Measurements from ENCODE around the gene TMLHE.
"Not testable (repeated sequence)": the region's sequence is repeated elsewhere in the genome, so short reads cannot be mapped to it uniquely, and the experiment has no call there.

TMLHE gene

DNA sequence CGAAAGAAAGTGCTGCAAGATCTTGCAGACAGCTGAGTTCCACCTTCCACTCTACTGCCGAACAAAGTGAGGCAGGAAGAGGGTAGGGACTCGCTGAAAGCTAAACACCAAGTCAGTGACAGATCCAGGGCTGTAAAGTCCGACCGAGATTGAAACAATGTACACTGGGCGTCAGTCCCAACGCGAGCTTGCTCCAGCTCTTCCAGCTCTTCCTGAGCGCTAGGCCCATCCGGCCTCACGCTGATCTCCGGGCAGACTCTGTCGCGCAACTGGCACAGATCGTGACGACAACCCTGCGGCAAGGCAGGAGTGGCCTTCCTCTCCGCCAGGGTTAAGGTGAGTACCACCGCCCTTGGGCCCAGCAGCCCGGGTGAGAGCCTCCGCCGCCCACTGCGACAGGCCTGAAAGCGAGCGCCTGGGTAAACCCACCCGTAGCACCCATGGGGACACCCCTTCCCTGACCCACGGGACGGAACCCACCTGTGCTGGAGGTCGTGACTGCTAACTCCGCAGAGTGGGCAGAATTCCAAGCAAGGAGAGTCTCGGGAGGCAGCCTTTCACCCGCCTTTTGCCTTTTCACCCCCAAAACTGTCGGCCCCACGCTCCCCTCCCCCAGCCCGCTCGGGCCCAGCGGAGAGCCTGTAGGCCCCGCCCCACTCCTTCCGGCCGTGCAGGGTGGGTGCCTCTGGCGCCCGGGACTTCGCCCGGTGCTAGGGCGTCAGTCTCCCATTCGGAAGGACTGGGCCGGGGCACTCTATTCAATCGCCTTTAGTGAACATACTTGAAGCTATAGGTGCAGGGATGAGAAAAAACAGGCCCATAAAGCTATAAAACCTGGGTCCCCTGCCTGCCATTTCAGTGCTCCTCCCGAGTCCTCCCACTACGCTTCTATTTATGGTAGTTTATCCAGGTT is at the start of gene TMLHE, which contains the start of gene SPRY3:
Gene TMLHE (minus strand): TSS at position 641 of the 913 bp plus-strand sequence. CDS start 67,676 bp downstream, outside the sequence.
Gene SPRY3 (plus strand): TSS at position 275 of the 913 bp plus-strand sequence.
- peak; percentile 2 for DNase-seq

DNA sequence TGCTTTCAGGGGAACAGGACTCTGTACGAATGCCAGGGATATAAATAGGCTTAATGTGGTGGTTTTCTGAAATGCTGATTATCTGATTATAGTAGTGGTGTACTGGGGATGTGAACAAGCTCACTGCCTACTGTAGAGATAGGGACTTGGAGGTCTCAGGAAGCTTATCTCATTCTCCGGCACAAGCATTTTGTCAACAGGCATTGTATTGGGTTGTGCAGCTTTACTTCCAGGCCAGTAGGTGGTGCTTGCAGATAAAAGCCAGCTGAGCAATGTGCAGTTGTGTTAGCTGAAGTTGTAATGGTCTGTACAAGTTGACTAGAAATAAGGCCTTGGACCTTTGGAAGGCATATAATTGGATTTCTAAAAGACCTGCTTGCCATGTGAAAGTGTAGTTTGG is 49.5 kb upstream of the TMLHE start:
- DNase-seq = no peak

DNA sequence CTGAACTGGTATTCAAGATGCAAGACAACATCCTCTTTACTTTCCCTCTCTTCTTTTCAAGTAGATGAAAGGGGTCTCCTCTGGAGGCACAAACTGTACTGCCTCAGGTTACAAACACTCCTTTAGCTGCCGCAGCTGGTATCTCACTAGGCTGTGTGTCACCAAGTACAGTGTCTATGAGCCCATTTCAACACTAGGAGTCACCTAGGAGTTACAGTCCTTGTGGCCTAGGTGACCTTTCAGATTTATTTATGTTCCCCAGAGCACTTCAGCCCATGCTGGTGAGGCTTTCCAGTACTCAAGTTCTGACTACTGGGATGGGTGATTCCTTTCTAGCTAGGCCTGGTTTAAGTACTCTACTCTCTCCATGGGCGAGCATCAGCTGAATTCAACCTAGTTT is 32.4 kb upstream of the TMLHE start:
- DNase-seq = no peak

- no peak for DNase-seq
These were observed 30.5 kb upstream of the TMLHE start for GRCh38 chrX:155643240-155643639.

- DNase-seq = not testable (repeated sequence)
These were observed 28.6 kb upstream of the TMLHE start for GRCh38 chrX:155641371-155641770.

DNA sequence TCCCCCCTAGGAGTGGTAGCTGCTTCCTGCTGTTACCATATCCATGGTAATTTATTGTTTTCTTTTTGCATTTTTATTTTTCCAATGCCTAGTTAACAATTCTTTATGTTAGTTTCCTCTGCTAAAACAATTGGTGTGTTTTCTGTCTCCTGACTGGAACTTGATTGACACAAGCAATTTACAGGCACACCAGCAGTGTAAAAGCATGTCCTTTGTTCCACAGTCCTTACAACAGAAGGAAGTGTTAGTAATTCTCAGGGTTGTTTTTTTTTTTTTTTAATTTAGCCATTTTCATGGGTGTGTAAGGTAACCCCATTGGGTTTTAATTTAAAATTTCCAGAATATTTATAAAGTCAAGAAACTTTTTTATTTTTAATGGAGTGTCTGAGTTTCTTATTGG is 25.0 kb upstream of the TMLHE start:
- DNase-seq = no peak

DNA sequence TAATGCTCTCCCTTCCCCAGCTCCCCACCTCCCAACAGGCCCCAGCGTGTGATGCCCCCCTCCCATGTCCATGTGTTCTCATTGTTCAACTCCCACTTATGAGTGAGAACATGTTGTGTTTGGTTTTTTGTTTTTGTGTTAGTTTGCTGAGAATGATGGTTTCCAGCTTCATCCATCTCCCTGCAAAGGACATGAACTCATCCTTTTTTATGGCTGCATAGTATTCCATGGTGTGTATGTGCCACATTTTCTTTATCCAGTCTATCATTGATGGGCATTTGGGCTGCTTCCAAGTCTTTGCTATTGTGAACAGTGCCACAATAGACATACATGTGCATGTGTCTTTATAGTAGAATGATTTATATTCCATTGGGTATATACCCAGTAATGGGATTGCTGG is 22.3 kb upstream of the TMLHE start:
- not testable (repeated sequence) for DNase-seq

GRCh38 chrX:155632431-155633100 is 19.8 kb upstream of the TMLHE start:
- DNase-seq = no peak

- not testable (repeated sequence) for DNase-seq
These were observed 7.4 kb upstream of the TMLHE start for GRCh38 chrX:155620110-155620509.

- no peak for DNase-seq
These were observed 3.2 kb upstream of the TMLHE start for GRCh38 chrX:155615938-155616337.

- no peak for DNase-seq
These were observed 1.3 kb upstream of the TMLHE start for GRCh38 chrX:155613927-155614559.

GRCh38 chrX:155611302-155611701 is 1.4 kb downstream of the TMLHE start:
- DNase-seq = no peak

- no peak for DNase-seq
These were observed 19.8 kb downstream of the TMLHE start for GRCh38 chrX:155592981-155593380.

DNA sequence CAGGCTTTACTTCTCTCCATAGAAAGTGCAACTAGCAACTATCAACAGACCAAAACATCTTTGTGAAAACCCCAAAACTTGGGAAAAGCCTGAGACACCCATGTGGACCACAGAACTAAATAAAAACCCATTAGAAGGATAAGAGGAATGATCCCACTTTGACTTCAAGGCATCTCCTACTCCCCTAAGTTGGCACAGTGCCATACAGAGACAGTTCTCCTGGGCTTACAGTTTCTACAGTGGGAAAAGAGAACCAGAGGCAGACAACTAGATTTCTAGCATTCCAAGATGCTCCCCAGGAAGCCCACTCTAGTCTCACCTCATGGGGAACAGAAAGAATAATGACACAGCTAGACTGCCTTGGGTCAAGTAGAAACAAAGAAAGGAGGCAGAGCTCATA is 20.4 kb downstream of the TMLHE start:
- no peak for DNase-seq

DNA sequence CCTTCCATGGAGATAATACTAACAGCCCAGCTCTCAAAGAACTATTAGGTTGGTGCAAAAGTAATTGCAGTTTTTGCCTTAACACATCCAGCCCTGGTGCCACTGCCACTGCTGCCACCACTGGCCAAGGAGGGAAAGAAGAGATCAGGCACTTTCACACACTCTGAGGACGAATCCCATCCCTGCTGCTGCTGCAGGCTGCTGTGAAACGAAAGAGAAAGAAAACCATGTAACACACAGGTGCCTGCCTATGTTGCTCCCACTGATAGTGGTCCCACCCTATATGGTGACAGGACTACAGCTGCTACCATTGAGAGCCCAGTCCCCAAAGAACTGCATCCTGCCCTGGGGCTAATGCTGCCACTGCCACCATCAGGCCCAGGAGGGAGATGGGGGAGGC is 35.1 kb downstream of the TMLHE start:
- DNase-seq = no peak

DNA sequence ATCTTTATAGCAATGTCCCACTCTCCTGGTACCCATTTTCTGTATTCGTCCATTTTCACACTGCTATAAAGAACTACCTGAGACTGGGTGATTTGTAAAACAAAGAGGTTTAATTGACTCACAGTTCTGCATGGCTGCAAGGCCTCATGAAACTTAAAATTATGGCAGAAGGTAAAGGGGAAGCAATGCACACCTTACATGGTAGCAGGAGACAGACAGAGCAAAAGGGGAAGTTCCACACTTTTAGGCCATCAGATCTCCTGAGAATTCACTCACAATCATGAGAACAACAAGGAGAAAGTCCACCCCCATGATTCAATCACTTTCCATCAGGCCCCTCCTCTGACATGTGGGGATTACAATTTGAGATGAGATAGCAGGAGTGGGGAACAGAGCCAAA is 49.7 kb downstream of the TMLHE start:
- DNase-seq = no peak

DNA sequence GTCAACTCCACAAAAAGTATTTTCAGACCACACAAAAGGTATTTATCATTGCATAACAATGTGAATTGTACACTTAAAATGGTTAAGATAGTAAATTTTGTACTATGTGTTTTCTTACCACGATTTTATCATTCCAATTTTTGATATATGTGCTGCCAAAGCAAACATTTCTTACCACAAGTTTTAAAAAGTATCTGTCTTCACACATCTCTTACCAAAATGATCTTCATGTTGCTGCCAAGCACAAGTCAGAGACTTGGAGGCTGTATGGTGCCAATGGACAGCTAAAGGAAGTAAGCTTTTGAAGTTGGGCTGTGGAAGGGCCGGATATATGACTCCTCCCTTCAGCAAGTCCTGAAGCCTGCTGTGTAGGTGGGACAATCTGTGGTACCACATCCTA is 67.9 kb downstream of the TMLHE start:
- DNase-seq = no peak

GRCh38 chrX:155535866-155536265 is 76.9 kb downstream of the TMLHE start:
- no peak for DNase-seq

GRCh38 chrX:155534800-155535199 is 78.0 kb downstream of the TMLHE start:
- no peak for DNase-seq

GRCh38 chrX:155527023-155527422 is 85.7 kb downstream of the TMLHE start:
- not testable (repeated sequence) for DNase-seq

DNA sequence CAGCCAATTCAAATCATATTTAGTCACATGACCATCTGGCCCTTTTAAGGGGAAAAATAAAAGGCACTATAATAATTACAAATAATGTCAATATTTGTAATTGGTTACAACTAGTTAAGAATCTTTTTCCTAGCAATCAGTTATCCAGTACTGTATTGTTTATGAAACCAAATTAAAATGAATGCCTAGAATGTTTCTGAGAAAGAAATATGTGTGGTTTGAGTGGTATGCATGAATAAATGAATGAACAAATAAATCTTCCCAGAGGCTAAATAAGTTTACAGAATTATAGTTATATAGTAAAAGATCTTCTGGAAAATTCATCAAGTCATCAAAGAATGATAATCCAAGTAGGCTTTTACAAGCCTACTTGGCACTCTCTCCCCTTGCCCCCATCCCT is 98.5 kb downstream of the TMLHE start:
- no peak for DNase-seq

DNA sequence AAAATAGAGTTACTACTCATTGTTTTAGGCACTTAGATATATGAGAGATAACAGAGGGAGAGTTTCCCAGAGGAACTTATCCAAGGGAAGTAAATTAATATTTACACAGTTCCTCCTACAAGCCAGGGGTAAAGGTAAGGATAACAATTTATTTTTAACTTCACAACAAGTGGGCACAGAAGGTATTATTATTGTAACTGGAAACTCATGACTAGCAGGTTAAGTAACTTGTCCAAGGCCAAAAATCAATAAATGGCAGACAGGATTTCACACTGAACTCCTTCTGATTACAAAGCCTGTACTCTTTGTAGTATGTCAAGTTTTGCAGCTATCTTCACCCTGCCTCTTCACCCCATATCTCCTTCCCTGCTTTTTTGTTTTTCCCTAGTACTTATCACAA is 107.5 kb downstream of the TMLHE start:
- DNase-seq = no peak

DNA sequence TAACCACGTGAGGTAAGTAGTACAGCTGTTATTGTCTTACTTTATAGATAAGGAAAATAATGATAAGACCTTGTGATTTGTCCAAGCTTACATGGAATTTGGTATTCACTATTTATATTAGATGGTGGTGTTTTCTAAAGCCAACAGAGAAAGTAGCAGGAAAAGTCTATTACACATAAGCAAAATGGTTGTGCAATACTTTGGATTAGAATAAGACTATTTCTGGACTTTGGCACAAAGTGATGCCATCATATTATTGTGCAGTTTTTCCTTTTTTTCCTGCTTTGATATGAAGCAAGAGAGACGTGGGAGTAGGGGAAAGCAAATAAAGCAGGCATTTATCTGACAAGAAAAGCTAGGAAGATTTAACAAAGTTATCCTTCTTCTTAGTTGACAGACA is 117.6 kb downstream of the TMLHE start:
- not testable (repeated sequence) for DNase-seq

DNA sequence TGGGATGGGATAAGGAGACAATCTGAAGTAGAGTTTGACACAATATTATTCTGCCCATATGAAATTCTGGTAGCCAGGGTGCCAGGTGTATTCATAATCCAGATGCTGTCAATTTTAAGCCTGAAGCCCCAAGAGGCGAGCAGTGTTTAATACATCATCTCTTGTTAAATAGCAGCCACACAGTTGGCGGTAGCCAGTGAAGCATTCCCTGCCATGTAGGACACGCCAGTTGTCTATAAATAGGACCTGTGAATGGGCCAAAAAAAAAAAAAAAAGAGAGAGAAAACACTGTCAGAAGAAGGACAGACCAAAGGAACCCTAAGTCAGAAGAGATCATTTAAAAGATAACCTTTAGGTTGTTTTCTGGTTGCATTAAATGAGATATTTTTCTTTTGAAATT is 121.3 kb downstream of the TMLHE start:
- not testable (repeated sequence) for DNase-seq
